K562 (cell line): ENCODE data around the gene NOX5. TPM values are rescaled to one million over a fixed set of nuclear protein-coding genes. Genes with fewer than 3 reads are reported as not detected.

Source experiments
- BHLHE40 ChIP-seq: IDR thresholded peaks from 2 replicates; pipeline ENCODE4 v1.6.1; 2011; ENCODE audit warnings: low read length, improper control_type of control experiment
- HDAC2 ChIP-seq: fragments of 450-650 bp; IDR thresholded peaks from 2 replicates; pipeline ENCODE4 v1.6.1; 2016; ENCODE audit warnings: mild to moderate bottlenecking
- MEIS2 ChIP-seq: fragments of 450-650 bp; IDR thresholded peaks from 2 replicates; pipeline ENCODE4 v1.6.1; 2014; ENCODE audit warnings: mild to moderate bottlenecking; ENCODE audit not compliant: partially characterized antibody
- MXI1 ChIP-seq: IDR thresholded peaks from 2 replicates; pipeline ENCODE4 v1.6.1; 2011; ENCODE audit warnings: low read depth, mild to moderate bottlenecking, improper control_type of control experiment, low read length
- NCOA2 ChIP-seq, 2 experiments: fragments of 450-650 bp; IDR thresholded peaks; 2 replicates each; pipeline ENCODE4 v1.6.1; 2018; ENCODE audit warnings: mild to moderate bottlenecking in 2 of 2, moderate library complexity in 1 of 2; ENCODE audit not compliant: partially characterized antibody in 2 of 2
- NFE2 ChIP-seq: IDR thresholded peaks from 2 replicates; pipeline ENCODE4 v1.6.1; 2014; ENCODE audit warnings: antibody characterized with exemption, low read depth
- NONO ChIP-seq, 2 experiments: fragments of 200-400 bp in 1 of 2; fragments of 450-650 bp in 1 of 2; formaldehyde crosslinking in 1 of 2; IDR thresholded peaks; 2 replicates each; pipeline ENCODE4 v1.6.1; 2017; ENCODE audit warnings: low read depth in 2 of 2, mild to moderate bottlenecking in 2 of 2, moderate library complexity in 2 of 2, low read length in 1 of 2
- POLR2A ChIP-seq: fragments of 450-650 bp; conservative IDR thresholded peaks from 2 replicates; pipeline ENCODE4 v1.6.1; 2016
- RAD51 ChIP-seq: fragments of 450-650 bp; IDR thresholded peaks from 2 replicates; pipeline ENCODE4 v1.7.1; 2016; ENCODE audit warnings: low read depth, mild to moderate bottlenecking, borderline replicate concordance
- RFX1 ChIP-seq: fragments of 450-650 bp; IDR thresholded peaks from 2 replicates; pipeline ENCODE4 v1.6.1; 2016; ENCODE audit warnings: mild to moderate bottlenecking, moderate library complexity
- SMAD3 ChIP-seq: fragments of 450-650 bp; formaldehyde crosslinking; conservative IDR thresholded peaks from 2 replicates; pipeline ENCODE4 v1.4.0; 2020; ENCODE audit warnings: mild to moderate bottlenecking
- SRSF7 ChIP-seq: fragments of 200-400 bp; formaldehyde crosslinking; optimal IDR thresholded peaks from 2 replicates; pipeline ENCODE3; 2017; ENCODE audit warnings: mild to moderate bottlenecking, low read depth, low read length
- STAT5B ChIP-seq: fragments of 250-450 bp; sonication (Bioruptor Pico); IDR thresholded peaks from 2 replicates; pipeline ENCODE4 v1.8.0; 2021; ENCODE audit warnings: mild to moderate bottlenecking, inconsistent platforms
- TCF7 ChIP-seq: sonication (generic); IDR thresholded peaks from 2 replicates; pipeline ENCODE4 v1.6.1; 2016; ENCODE audit warnings: antibody characterized with exemption, borderline replicate concordance
- TRIM24 ChIP-seq, 2 experiments: fragments of 450-650 bp; IDR thresholded peaks; 2 replicates each; pipeline ENCODE4 v1.6.1; 2016
- TSC22D4 ChIP-seq: fragments of 450-650 bp; IDR thresholded peaks from 2 replicates; pipeline ENCODE4 v1.6.1; 2016; ENCODE audit warnings: missing genetic modification characterization, missing biosample characterization, control low read depth
- ZNF212 ChIP-seq: fragments of 450-650 bp; formaldehyde crosslinking; IDR thresholded peaks from 2 replicates; pipeline ENCODE4 v1.4.0; 2020; ENCODE audit warnings: mild to moderate bottlenecking
- ZNF3 ChIP-seq: fragments of 250-450 bp; sonication (Bioruptor Pico); IDR thresholded peaks from 2 replicates; pipeline ENCODE4 v1.5.0; 2021; ENCODE audit warnings: mild to moderate bottlenecking, moderate library complexity
- ZNF384 ChIP-seq: IDR thresholded peaks from 2 replicates; pipeline ENCODE4 v1.6.1; 2012; ENCODE audit warnings: low read depth, low read length, improper control_type of control experiment
- ZNF586 ChIP-seq: fragments of 450-650 bp; formaldehyde crosslinking; conservative IDR thresholded peaks from 2 replicates; pipeline ENCODE4 v1.4.0; 2020; ENCODE audit warnings: mild to moderate bottlenecking, moderate library complexity
- ZNF764 ChIP-seq: fragments of 250-450 bp; sonication (Bioruptor Pico); IDR thresholded peaks from 2 replicates; pipeline ENCODE4 v1.4.0; 2020; ENCODE audit warnings: low read depth, mild to moderate bottlenecking, moderate library complexity
- ZNF766 ChIP-seq: fragments of 200-800 bp; sonication (Bioruptor generic); conservative IDR thresholded peaks from 2 replicates; pipeline ENCODE4 v1.6.1; 2016; ENCODE audit warnings: missing genetic modification characterization, missing compliant biosample characterization
- polyA plus RNA-seq, 8 experiments: library from polyadenylated mRNA; depleted of rRNA in 4 of 8; stranded (reverse) in 5 of 8; unstranded in 3 of 8; fragments of >200 nt; fragmentation: Nextera tagmentation in 2 of 8; fragmentation: Illumina TruSeq in 1 of 8; extraction: Ambion mirVana in 2 of 8; extraction: Trizol in 1 of 8; gene quantifications; 2 replicates each; pipeline versions ENCODE4 v1.2.1 to v1.2.3, GENCODE V29; 2011 to 2014; ENCODE audit warnings: inconsistent platforms in 1 of 8, missing spikeins in 1 of 8
- total RNA-seq, 7 experiments: library from RNA; depleted of rRNA in 6 of 7; stranded (reverse); fragments of >200 nt in 6 of 7; fragmentation: Illumina TruSeq in 2 of 7; extraction: Trizol in 2 of 7; gene quantifications; 2 replicates each; pipeline versions ENCODE4 v1.2.1 to v1.2.3, GENCODE V29; 2011 to 2021; ENCODE audit warnings: low replicate concordance in 1 of 7
- TF ChIP-seq, protein P1 (sequence below): fragments of 450-650 bp; formaldehyde crosslinking; IDR thresholded peaks from 2 replicates; pipeline ENCODE4 v1.4.0; 2022; ENCODE audit warnings: missing genetic modification characterization
- TF ChIP-seq, protein P2 (sequence below): fragments of 250-450 bp; sonication (Bioruptor Pico); IDR thresholded peaks from 2 replicates; pipeline ENCODE4 v1.8.0; 2021; ENCODE audit warnings: borderline replicate concordance, mild to moderate bottlenecking, moderate library complexity; ENCODE audit not compliant: poor library complexity, severe bottlenecking
- TF ChIP-seq, protein P3 (sequence below), 2 experiments: fragments of 150-350 bp in 1 of 2; IDR thresholded peaks; 2 replicates each; pipeline ENCODE4 v1.6.1; 2012 to 2016; ENCODE audit warnings: low read depth in 2 of 2, low read length in 2 of 2, mild to moderate bottlenecking in 1 of 2, moderate library complexity in 1 of 2

NOX5 gene
- total and polyA plus RNA-seq, 9 of the 15 experiments (the other 6 are each of a cell fraction or from before 2014, with no cell fraction given), result 0.01 TPM; not detected in 8

DNA sequence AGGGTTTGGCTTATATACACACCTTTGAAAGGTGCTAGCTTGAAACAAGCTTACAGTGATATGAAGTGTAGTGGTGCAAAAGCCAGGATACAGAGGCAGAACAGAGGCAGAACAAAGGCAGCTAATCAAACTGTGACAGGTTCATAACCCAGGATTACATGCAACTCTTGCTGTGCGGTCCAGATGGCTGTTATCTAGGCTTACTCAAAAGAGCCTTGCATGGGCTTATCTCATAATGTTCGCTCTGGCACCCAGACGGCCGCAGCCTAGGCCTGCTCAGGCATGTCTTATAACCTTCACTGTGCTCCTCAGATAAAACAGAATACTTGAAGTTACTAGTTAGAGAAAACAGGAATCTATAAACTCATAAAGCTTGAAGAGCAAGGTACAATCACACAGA is 22.8 kb upstream of the NOX5 start (continued):
- TF ChIP-seq MEIS2, result peak; percentile 97
- no peak for TF ChIP-seq ZNF3
- peak; percentile 87; the same call in 1 of the 2 replicates for TF ChIP-seq TCF7
- TF ChIP-seq ZNF764, result no peak
- TF ChIP-seq STAT5B (CRISPR knock-in tag), result no peak
- TF ChIP-seq RFX1, result no peak
- TF ChIP-seq NFE2, result peak; percentile 56; the same call in 1 of the 2 replicates
- peak in 1 of 2 experiments; percentile 68 for TF ChIP-seq NCOA2 (IDR thresholded peaks at IDR 0.05; ENCODE audit: partially characterized antibody in 2 of 2)
- TF ChIP-seq POLR2A, result no peak
- TF ChIP-seq RAD51, result no peak
- TF ChIP-seq TRIM24 (IDR thresholded peaks at IDR 0.05), result peak; percentile 99
- TF ChIP-seq, protein P1, sequence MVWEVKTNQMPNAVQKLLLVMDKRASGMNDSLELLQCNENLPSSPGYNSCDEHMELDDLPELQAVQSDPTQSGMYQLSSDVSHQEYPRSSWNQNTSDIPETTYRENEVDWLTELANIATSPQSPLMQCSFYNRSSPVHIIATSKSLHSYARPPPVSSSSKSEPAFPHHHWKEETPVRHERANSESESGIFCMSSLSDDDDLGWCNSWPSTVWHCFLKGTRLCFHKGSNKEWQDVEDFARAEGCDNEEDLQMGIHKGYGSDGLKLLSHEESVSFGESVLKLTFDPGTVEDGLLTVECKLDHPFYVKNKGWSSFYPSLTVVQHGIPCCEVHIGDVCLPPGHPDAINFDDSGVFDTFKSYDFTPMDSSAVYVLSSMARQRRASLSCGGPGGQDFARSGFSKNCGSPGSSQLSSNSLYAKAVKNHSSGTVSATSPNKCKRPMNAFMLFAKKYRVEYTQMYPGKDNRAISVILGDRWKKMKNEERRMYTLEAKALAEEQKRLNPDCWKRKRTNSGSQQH (CRISPR knock-in tag), result no peak
- TF ChIP-seq ZNF384, result no peak
- TF ChIP-seq ZNF212, result no peak
- peak; percentile 93 for TF ChIP-seq ZNF766
- peak; percentile 73 for TF ChIP-seq BHLHE40
- peak; percentile 81; the same call in 1 of the 2 replicates for TF ChIP-seq MXI1
- TF ChIP-seq NONO (IDR thresholded peaks at IDR 0.05; ENCODE audit: low read depth in 2 of 2, low read length in 1 of 2), result peak in 1 of 2 experiments; percentile 54; a peak in 1 of 4 replicates
- TF ChIP-seq SRSF7, result no peak
- TF ChIP-seq, protein P2, sequence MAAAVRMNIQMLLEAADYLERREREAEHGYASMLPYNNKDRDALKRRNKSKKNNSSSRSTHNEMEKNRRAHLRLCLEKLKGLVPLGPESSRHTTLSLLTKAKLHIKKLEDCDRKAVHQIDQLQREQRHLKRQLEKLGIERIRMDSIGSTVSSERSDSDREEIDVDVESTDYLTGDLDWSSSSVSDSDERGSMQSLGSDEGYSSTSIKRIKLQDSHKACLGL (CRISPR knock-in tag), result no peak
- peak; percentile 88 for TF ChIP-seq HDAC2
- TF ChIP-seq, protein P3, sequence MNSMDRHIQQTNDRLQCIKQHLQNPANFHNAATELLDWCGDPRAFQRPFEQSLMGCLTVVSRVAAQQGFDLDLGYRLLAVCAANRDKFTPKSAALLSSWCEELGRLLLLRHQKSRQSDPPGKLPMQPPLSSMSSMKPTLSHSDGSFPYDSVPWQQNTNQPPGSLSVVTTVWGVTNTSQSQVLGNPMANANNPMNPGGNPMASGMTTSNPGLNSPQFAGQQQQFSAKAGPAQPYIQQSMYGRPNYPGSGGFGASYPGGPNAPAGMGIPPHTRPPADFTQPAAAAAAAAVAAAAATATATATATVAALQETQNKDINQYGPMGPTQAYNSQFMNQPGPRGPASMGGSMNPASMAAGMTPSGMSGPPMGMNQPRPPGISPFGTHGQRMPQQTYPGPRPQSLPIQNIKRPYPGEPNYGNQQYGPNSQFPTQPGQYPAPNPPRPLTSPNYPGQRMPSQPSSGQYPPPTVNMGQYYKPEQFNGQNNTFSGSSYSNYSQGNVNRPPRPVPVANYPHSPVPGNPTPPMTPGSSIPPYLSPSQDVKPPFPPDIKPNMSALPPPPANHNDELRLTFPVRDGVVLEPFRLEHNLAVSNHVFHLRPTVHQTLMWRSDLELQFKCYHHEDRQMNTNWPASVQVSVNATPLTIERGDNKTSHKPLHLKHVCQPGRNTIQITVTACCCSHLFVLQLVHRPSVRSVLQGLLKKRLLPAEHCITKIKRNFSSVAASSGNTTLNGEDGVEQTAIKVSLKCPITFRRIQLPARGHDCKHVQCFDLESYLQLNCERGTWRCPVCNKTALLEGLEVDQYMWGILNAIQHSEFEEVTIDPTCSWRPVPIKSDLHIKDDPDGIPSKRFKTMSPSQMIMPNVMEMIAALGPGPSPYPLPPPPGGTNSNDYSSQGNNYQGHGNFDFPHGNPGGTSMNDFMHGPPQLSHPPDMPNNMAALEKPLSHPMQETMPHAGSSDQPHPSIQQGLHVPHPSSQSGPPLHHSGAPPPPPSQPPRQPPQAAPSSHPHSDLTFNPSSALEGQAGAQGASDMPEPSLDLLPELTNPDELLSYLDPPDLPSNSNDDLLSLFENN (IDR thresholded peaks at IDR 0.05; ENCODE audit: low read depth in 2 of 2, low read length in 2 of 2), result peak in 1 of 2 experiments; percentile 96; a peak in 2 of 4 replicates
- TF ChIP-seq SMAD3 (CRISPR knock-in tag), result peak; percentile 74; the same call in 1 of the 2 replicates
- no peak for TF ChIP-seq ZNF586 (CRISPR knock-in tag)
- no peak for TF ChIP-seq TSC22D4 (tag)
